NOMO-1 (cell line): ENCODE data around the gene R3HDM2.
"Not testable (repeated sequence)": the region's sequence is repeated elsewhere in the genome, so short reads cannot be mapped to it uniquely, and the experiment has no call there.

ENCODE experiments used
- DNase-seq, 2 experiments: peaks; one replicate each; lab custom pipeline; 2025; ENCODE audit not compliant: unreplicated experiment in 2 of 2; lab: John Stamatoyannopoulos, UW

R3HDM2 gene

DNA sequence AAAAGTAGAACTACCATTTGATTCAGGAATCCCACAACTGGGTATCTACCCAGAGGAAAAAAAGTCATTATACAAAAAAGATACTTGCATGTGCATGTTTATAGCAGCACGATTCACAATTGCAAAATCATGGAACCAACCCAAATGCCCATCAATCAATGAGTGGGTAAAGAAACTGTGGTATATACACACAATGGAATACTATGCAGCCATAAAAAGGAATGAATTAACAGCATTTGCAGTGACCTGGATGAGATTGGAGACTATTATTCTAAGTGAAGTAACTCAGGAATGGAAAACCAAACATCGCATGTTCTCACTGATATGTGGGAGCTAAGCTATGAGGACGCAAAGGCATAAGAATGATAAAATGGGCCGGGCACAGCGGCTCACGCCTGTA lies 154.6 kb downstream of the R3HDM2 start:
- not testable (repeated sequence) for DNase-seq

DNA sequence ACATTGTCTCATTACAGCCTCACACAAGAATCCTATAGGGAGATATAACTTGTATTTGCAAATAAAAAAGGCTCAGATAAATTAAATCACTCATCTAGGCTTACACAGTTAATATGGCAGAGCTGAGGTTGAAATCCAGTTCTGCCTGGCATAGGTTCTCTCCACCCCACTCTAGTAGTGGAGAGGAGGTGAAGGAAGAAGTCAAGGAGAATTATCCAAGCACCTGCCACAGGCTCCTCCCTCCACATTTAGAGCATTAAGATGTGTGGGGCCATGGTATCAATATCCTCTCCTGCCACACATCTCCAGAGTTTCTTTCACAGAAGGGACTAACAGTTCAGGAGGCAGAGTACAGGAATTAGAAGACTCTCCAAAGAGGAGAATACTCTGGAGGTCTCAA lies 157.3 kb downstream of the R3HDM2 start:
- no peak for DNase-seq

DNA sequence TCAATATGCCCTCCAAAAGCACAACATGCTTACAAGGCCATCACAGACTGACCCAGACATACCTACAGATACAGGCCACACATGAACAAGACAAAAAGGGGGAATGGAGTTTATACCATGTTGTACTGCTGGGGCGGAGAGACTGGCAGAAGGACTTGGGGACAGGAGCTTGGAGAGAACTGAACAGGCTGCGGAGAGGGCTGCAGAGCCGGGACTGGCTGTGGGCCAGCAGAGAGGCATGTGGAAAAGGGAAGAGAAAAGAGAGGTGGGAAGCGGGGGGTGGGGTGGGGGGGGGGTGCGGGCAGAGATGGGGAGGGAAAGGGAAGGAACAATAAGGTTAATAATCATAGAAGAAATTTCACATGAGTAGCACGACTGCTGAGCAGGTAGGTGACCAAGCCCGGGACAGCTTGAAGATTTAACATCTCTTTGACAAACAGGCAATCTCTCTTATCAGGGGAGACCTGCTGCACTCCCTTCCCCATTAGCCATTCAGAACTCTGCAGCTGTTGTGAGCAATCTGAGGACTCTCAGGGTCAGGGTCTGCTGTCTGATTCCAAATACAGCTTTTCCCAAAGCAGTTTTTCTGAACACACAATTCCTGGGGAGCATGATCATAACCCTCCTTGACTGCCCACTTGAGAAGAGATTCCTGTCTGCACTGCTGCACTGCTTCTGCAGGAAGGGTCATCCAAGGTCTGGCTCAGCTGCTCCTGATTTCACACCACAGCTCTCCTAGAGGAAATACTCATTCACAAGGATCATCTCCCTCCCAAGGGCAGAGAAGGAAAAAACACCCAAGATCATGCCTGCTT lies 158.3 kb downstream of the R3HDM2 start:
- no peak for DNase-seq

DNA sequence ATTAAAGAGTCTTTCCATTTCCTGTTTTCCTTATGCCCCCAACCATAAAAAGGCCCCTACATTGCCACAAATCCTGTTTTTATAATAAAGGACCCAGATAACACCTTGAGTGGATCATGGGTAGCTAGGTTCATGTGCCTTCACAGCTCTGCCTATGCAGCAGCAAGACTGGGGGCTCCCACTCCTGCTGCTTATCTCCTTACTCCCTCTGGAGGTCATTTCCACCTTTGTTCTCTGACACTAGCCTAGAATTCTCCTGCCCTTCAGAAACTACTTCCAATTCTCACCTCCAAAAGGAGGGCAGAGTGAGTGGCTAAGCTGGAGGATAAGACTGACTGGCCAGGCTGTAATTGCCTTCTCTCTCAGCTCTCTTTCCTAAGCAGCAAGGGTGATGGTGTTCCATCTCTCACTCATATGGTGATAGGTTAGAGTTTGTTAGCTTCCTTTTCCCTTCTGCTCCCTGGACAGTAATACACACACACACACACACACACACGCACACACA lies 159.8 kb downstream of the R3HDM2 start:
- no peak for DNase-seq

DNA sequence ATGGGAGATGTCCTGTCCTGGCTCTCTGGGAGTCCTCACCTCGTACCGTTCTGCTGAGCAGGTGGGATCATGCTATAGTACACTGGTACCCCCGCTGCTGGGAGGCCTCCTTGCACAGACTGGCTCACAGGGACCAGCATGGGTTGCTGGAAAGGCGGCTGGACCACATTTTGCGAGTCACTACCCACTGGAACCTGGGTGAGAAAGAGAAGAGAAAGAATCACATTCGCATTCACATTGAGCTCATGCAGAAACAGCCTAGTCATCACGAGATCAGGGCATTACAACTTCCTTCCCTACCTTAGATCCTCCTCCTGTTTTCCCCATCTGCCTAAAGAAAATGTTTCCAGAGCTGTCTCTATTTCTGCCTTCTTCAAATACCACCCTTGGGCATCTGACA lies 162.6 kb downstream of the R3HDM2 start:
- DNase-seq, result no peak

DNA sequence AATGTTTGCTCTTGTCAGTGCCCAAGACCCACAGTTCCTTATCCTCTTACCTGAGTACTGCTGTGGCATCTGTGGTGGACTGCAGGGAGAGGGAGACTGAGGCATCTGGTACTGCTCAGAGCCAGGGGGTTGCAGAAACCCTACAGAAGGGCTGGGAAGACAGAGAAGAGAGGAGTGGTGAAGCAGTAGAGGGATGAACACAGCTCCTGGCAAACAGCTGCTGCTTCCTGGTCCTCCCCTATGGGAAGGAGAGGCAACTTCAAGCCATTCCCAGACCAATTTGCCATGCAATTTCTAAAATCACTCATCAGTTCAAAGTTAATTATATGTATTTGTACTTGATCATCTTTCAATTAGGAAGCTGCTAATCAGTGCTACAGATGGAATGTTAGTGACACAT lies 164.2 kb downstream of the R3HDM2 start:
- no peak for DNase-seq

DNA sequence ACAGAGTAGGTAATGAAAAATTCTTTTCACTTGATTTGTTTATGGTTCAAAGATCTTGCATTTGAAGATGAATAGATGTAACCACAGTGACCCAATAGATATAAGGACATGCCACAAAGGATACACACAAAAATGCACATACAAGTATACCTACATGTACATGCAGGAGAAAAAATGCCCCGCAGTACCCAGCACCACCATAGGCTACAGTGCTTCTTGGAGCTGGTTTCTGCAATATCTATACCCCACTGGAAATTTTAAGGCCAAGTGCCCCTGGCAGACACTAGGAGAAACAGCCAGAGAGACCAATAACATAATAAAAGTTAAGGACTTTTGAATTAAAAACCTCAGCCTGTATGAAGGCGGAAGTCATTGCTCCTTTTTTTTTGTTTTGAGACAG lies 167.7 kb downstream of the R3HDM2 start:
- DNase-seq, result no peak

DNA sequence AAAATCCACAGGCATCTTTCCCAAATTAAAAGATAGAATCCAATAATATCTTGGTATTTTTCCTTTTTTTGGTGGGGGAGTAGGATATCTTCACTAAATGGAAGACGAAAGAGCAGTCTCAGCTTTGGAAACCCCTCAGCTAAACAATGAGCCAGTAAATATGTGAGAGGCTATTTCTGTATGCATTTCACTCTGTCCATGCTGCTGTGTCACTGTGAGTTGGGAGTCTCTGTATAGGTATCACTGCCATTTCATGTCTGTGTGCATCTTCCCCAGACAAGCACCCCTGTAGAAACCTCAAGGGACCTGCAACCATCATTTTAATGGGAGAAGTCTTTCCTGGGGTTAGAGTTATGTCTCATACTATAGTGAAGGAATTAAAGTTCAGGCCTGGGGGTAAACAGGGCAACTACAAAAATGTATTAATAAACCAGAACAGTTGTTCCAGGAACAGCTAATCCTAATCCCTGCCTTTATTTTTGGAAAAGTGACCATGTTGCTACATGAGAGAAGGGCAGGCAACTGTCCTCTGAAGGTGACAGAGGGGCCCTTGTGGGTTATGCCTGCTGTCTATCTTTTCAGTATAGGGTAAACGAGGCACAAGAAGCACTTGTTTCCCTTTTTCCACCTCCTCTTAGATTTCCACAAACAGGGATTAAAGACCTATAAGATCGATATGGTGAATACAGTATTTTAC lies 168.6 kb downstream of the R3HDM2 start:
- DNase-seq, result no peak

DNA sequence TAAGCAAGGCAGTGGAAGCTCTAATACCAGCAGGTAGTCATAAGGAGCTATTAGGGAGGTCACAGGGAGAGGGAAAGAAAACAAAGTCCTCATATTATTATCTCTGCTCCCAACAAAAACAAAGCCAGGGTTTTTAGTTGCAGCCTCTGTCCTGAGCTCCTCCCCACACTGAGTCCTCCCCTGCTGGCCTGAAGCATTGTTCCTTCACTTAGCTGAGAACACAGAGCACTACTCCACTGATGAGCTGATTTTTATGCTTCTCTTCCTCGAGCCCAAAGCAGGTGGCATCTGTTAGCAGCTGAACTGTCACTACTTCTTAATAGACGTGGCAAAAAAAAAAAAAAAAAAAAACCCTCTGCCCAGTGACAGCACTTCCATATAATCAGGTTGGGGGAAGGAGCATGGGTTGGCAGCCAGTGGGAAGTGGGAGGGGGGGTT lies 169.4 kb downstream of the R3HDM2 start:
- no peak for DNase-seq

DNA sequence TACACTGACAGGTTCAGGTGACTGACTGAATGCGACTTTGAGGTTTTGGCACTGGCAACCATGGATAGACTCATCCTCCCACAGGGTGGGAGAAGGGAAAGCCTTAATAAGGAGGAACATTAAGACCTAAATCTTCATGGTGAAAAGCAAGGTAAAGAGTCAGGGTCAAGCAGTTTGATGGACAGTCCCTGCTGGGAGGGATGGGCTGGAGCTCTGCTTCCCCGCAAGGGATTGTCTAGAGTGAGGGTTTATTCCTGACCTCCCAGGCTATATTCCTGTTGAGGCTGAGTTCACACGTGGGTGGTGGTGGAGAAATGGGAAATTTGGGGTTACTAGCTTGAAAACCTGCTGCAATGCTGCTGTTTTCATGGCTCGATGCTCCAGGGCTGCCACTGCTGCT lies 170.5 kb downstream of the R3HDM2 start:
- no peak for DNase-seq

DNA sequence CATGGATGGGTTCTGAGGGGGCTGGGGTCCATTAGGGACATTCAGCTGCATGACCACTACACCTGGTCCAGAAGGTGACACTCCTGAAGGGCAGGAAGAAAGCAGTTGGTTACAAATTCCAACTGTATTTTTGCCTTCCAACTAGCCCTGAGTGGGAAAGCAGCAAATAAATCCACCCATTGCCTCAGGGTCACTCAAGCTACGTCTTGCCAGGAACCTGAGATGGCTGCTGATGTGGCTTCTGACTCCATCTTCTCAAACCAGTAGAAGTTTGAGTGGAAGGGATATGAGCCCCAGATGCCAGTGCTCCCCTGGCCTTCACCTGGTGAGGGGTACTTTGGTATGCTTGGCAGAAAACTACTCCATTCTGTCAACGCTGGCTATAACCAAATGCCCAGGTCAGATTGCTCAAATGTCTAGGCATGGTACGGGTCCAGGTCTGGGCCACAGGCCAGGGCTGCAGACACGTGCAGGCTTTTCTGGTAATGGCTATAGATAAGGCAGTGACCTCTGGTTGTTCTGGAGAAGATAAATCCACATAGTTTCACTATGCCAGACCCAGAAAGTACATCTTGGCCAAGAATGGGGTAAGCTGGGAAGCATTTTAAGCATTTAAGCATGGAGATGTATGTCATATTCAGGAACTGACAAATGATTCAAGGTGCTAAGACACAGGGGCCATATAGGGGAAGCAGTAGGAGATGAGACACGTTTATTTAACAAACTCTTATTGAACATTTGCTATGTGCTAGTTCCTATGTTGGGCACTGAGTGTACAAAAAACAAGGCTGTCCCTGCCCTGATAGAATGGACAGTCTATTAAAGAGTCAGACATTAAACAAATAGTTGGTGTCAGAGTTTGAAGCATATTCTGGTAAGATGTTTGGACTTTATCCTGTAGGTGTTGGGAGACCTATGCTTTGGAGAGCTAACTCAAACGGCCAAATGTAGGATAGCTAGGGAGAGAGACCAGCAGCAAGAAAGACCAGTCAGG lies 171.6 kb downstream of the R3HDM2 start:
- DNase-seq, result no peak

DNA sequence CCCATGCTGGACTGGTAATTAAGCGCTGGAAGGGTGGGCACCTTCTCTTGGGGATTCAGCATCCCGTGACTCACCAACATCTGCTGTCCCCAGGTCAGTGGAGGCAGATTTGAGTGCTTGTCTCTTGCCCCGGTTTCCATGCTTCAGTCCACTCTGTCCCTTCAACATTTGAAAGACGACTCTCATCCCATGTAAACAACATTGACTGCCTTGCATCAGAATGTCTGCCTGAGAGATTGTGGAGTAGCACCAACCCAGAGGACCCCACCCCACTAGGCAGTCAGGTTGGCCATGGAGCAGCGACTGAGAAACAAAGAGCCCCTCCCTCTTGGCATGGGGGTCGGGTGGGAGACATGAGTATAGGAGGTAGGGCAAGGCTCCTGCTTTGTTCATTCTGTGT lies 174.9 kb downstream of the R3HDM2 start:
- no peak for DNase-seq

DNA sequence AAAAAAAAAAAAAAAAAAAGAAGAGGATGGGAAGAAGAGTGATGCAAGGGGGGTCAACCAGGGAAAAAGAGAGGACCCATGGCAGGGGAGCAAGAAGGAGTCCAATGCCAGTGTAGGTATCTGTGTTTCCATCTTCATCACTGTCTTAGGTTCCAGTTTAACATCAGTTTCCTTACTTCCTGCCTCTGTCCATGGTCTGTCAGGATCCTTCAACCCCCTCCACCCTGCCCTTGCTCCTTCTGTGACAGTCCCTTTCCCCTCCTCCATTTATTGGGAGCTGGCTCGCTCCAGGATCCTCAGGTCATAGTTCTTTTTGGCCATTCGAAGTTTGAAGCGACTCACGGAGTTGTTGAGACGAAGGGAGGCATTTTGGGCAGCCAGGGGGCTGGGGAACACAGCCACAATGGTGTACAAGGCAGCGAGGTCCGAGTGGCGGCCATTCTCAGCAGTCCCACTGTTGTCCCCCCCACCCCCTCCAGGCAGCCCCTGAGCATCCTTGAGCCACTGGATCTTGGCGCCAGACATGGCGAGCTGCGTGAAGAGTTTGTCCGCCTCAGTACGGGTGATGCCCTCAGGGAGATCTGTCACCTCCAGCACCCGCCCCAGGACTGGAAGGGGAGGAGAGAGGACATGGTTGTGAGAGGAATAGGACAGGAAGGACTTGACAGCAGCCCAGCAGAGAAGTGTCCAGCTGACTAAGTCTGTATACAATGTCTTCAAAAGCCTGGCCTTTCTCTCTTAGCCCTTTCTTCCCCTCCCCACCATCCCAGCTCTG lies 176.2 kb downstream of the R3HDM2 start:
- no peak for DNase-seq

DNA sequence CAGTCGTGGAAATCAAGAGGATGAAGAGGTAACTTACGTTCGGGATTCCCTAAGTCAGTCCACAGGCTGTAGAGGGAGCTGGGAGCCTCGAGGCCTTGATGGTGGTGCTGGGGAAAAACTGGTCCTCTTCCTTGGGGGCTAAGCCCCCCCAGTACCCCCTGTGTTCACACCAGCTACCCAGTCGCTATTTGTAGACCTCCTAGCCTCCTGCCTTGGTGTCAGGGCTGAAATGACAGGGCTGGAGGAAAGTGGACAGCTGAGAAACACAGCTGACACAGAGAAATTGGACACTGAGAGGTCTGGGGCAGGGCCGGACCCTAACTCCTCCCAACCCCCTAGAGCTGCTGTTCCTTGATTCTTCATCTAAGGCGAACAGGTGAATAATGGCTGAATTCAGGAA lies 179.9 kb downstream of the R3HDM2 start, which contains the start of gene STAC3:
STAC3 (minus strand) TSS at position 232 of the 400 bp plus-strand sequence. CDS start 1,551 bp downstream, outside the sequence.
- no peak for DNase-seq

DNA sequence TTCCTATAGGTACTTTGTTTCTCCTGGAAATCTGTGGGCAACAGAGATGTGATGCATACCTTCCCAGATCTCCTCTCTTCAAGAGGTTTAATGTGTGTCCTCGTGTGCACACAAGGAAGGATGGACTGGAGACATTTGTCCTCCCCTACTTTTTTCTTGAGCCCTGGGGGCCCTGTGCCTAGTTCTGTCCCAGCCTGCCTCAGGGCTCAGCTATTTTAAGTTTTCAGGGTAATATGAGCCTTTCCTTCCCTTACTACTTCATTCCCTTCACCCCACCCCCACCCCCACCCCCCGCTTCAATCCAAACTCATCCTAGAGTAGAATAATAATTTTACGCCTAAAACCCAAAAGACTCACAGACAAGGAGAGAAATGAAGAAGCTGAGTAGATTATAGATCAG lies 180.3 kb downstream of the R3HDM2 start:
- DNase-seq, result no peak

DNA sequence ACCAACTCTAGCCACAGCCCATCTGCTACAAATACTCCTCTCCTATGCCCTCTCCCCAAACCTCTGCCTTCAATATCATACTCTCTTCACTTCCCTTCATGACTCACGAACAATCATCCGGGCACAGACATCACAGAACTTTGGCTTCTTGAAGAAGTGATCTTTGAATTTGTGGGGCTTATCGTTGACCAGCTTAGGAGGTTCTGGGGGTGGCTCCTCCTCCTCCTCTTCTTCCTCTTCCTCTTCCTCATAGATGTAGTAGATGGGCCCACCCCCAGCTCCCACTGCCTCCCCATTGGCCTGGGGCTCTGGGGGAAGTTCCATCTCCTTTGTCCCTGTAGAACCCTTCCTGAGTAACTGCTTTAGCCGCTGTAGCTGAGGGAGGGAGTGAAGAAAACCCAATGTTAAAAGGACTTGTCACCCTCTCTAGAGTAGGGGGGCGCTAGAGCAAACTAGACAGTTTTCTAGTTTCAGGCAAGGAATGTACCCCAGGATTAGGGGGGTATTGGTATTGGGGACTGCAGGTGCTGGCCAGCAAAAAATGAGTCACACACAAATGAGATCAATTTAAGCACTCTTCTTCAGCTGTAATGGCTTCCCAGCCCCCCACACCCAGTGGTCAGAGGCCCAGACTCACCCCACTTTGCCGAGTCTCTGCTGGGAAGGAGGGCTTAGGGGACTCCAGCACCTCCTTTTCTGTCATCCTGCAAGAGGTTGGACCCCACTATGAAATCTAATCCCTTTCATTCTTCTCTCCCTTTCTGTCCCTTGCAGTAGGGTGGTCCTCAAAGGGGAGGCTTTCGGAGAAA lies 181.7 kb downstream of the R3HDM2 start:
- DNase-seq, result peak; percentile 83 to 85

DNA sequence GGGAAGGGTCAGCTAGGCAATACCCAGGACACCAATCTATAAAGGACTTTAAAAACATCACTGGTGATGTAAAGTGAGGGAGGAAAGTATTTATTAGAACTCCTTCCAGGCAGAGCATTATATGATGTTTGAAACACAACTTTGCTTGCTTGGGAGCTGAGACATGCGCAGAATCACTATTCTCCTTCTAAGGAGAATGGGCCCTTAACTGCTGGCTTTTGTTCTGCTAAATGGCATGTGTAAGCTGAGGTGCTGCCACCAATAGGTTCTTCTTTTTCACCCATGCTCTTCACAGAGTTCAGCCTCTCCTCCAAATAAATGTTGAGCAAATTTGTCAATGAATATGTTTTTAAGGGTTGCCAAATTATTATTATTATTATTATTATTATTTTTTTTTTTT lies 183.8 kb downstream of the R3HDM2 start:
- no peak for DNase-seq

DNA sequence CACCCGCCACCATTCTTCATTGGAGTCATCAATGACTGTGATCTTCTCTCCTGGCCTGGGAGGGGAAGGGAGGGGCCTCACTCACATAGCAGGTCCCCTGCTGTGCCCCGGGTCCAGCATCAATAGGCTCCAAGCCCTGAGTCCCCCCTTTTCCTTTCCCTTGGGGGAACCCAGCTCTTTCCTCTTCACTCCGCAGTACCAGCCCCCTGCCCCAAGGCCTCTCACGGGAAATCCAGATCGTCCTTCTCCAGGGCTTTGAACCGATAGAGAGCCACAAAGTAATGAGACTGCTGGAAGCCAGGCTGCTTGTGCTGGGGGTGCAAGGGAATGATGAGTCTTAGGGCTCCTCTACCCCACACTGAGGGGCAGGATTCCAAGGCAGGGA lies 186.5 kb downstream of the R3HDM2 start:
- DNase-seq, result no peak
